ENCODE data around the gene HDAC11. TPM values are rescaled to one million over a fixed set of nuclear protein-coding genes. Genes with fewer than 3 reads are reported as not detected.

Gene HDAC11
- total and polyA plus RNA-seq, 4 donors = 2.5 to 9.0 (median 3.2) TPM

DNA sequence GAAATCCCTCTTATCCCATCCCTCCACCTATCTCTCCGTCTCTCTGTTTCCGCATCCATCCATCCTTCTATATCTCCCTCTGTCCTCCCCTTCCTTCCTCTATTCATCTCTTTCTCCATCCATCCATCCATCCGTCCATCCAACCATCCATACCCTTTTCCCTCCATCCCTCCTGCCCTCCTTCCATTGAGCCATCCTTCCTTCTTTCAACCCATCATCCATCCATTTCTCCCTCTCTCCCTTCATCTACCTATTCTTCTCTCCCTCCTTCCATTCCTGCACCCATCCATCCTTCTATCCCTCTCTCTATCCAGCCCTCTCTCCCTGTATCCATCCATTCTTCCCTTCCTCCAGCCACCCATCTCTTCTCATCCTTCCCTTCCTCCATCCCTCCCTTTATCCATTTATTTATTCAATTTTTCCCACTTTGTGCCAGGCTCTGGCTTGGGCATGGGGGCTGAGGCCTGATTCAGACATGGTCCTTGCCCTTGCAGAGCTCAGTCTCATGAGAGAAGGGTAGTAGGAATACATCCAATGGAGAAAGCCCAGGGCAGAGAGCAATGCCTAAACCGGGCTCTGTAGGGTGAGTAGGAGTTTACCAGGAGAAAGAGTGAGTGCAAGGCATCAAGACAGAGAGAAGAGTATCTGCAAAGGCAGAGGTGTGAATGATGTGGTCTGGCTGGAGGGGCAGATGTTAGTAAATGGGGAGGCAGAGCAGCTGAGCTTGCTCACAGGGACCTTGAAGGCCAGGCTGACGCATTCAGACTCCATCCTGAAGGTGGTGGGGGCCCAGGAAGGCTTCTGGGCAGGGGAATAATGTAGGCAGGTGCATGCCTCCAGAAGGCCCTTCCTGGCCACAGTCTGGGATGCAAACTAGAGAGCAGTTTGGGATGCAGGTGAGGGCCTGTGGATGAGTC is 49.3 kb downstream of the HDAC11 start:
- 76% methylated on average over 5 of the region's 5 CpGs for WGBS
- no peak for DNase-seq (ENCODE audit: low spot score)
- TF ChIP-seq RAD21 (IDR thresholded peaks at IDR 0.05) (no peak), EGR1 (IDR thresholded peaks at IDR 0.05; ENCODE audit: low read depth in 2 of 2) (no peak), ATF3 (IDR thresholded peaks at IDR 0.05) (no peak)
- TF ChIP-seq, protein P1, sequence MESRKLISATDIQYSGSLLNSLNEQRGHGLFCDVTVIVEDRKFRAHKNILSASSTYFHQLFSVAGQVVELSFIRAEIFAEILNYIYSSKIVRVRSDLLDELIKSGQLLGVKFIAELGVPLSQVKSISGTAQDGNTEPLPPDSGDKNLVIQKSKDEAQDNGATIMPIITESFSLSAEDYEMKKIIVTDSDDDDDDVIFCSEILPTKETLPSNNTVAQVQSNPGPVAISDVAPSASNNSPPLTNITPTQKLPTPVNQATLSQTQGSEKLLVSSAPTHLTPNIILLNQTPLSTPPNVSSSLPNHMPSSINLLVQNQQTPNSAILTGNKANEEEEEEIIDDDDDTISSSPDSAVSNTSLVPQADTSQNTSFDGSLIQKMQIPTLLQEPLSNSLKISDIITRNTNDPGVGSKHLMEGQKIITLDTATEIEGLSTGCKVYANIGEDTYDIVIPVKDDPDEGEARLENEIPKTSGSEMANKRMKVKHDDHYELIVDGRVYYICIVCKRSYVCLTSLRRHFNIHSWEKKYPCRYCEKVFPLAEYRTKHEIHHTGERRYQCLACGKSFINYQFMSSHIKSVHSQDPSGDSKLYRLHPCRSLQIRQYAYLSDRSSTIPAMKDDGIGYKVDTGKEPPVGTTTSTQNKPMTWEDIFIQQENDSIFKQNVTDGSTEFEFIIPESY (IDR thresholded peaks at IDR 0.05) = no peak
- H3K9ac ChIP-seq (ENCODE audit: low read depth in 1 of 2, low read length in 2 of 2) = no peak overlapping the region
- no peak overlapping the region for H3K27ac ChIP-seq (ENCODE audit: low read depth in 1 of 2, low read length in 2 of 2)
- peaks cover 3 to 22% (median 4%) of the 10 kb centered on the region in 4 donors for H3K27me3 ChIP-seq (ENCODE audit: control insufficient read depth in 4 of 4, insufficient read depth in 4 of 4, low read length in 3 of 4)
- H3K4me1 ChIP-seq (ENCODE audit: control insufficient read depth in 4 of 4, insufficient read depth in 4 of 4, low read length in 3 of 4) = peaks cover 0 to 4% (median 3%) of the 10 kb centered on the region in 4 donors
- H3K9me3 ChIP-seq (ENCODE audit: control insufficient read depth in 4 of 4, low read length in 3 of 4) = no peaks in the 10 kb centered on the region
- no peak overlapping the region for H3K4me3 ChIP-seq (ENCODE audit: low read depth in 1 of 3, low read length in 3 of 3)
- H3K36me3 ChIP-seq (ENCODE audit: control insufficient read depth in 4 of 4, insufficient read depth in 3 of 4, low read depth in 1 of 4, low read length in 3 of 4) = no peaks in the 10 kb centered on the region

DNA sequence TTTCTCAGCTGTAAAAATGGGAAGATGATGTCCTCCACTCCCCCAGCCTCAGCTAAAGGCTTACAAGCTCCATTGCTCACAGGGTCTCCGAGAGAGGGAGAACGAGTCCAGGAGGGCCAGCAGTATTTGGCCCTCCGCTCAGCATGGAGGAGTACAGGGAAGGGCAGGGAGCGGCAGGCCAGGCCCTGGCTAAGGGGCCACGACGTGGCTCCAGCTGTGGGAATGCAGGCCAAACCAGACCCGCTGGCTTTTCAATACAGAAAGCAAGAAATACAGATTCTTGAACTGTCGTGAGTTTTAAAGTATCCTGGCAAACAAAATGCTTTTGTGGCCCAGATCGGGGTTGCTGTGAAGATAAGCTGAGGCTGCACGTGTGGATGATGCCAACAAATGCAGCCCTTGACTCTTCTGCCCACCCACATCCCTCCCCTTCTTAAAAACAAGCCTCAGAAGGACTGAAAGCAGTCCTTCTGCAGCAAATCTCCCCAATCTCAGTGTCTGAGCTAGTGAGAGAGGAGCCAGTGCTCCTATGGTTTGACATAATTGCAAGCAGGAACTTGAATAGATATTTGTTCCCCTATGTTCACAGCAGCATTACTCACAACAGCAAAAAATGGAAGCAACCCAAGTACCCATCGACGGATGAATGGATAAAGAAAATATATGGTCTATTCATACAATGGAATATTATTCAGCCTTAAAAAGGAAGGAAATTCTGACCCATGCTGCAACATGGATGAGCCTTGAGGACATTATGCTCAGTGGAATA is 50.3 kb downstream of the HDAC11 start:
- WGBS = 79% methylated on average over 12 of the region's 12 CpGs
- Histone ChIP-seq H3K4me1 (ENCODE audit: control insufficient read depth in 4 of 4, insufficient read depth in 4 of 4, low read length in 3 of 4) (no peaks in the 10 kb centered on the region), H3K9ac (ENCODE audit: low read depth in 1 of 2, low read length in 2 of 2) (no peak overlapping the region), H3K4me3 (ENCODE audit: low read depth in 1 of 3, low read length in 3 of 3) (no peak overlapping the region), H3K27me3 (ENCODE audit: control insufficient read depth in 4 of 4, insufficient read depth in 4 of 4, low read length in 3 of 4) (peaks cover 3 to 22% (median 4%) of the 10 kb centered on the region in 4 donors), H3K9me3 (ENCODE audit: control insufficient read depth in 4 of 4, low read length in 3 of 4) (no peaks in the 10 kb centered on the region), H3K27ac (ENCODE audit: low read depth in 1 of 2, low read length in 2 of 2) (no peak overlapping the region), H3K36me3 (ENCODE audit: control insufficient read depth in 4 of 4, insufficient read depth in 3 of 4, low read depth in 1 of 4, low read length in 3 of 4) (no peaks in the 10 kb centered on the region)
- no peak for TF ChIP-seq HNF4G (IDR thresholded peaks at IDR 0.05)
- TF ChIP-seq NR2F2 (IDR thresholded peaks at IDR 0.05) = no peak
- no peak for DNase-seq (ENCODE audit: low spot score)

GRCh38 chr3:13532085-13532484 is 52.0 kb downstream of the HDAC11 start:
- no peak overlapping the region for H3K9ac ChIP-seq (ENCODE audit: low read depth in 1 of 2, low read length in 2 of 2)
- no peak for TF ChIP-seq FOXA2 (IDR thresholded peaks at IDR 0.05)
- no peak for TF ChIP-seq EGR1 (IDR thresholded peaks at IDR 0.05; ENCODE audit: low read depth in 2 of 2)
- TF ChIP-seq CTCF (IDR thresholded peaks at IDR 0.05; ENCODE audit: low read depth, low read length, missing input control) = no peak
- no peak for TF ChIP-seq RAD21 (IDR thresholded peaks at IDR 0.05)
- no peak for TF ChIP-seq HNF4A (conservative IDR thresholded peaks at IDR 0.05)
- TF ChIP-seq, protein P2, sequence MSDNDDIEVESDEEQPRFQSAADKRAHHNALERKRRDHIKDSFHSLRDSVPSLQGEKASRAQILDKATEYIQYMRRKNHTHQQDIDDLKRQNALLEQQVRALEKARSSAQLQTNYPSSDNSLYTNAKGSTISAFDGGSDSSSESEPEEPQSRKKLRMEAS (IDR thresholded peaks at IDR 0.05) = no peak
- TF ChIP-seq NR2F2 (IDR thresholded peaks at IDR 0.05) = no peak
- no peak for TF ChIP-seq RXRA (IDR thresholded peaks at IDR 0.05)
- TF ChIP-seq FOXA1 (IDR thresholded peaks at IDR 0.05) = no peak
- TF ChIP-seq HNF4G (IDR thresholded peaks at IDR 0.05) = no peak
- no peak for TF ChIP-seq ATF3 (IDR thresholded peaks at IDR 0.05)
- TF ChIP-seq TAF1 (conservative IDR thresholded peaks at IDR 0.05) = no peak
- TF ChIP-seq REST (IDR thresholded peaks at IDR 0.05) = no peak
- DNase-seq (ENCODE audit: low spot score) = no peak
- no peaks in the 10 kb centered on the region for H3K9me3 ChIP-seq (ENCODE audit: control insufficient read depth in 4 of 4, low read length in 3 of 4)
- H3K27me3 ChIP-seq (ENCODE audit: control insufficient read depth in 4 of 4, insufficient read depth in 4 of 4, low read length in 3 of 4) = peaks cover 0 to 18% (median 4%) of the 10 kb centered on the region in 4 donors
- no peak overlapping the region for H3K4me3 ChIP-seq (ENCODE audit: low read depth in 1 of 3, low read length in 3 of 3)
- H3K4me1 ChIP-seq (ENCODE audit: control insufficient read depth in 4 of 4, insufficient read depth in 4 of 4, low read length in 3 of 4) = no peaks in the 10 kb centered on the region
- H3K27ac ChIP-seq (ENCODE audit: low read depth in 1 of 2, low read length in 2 of 2) = no peak overlapping the region
- H3K36me3 ChIP-seq (ENCODE audit: control insufficient read depth in 4 of 4, insufficient read depth in 3 of 4, low read depth in 1 of 4, low read length in 3 of 4) = no peaks in the 10 kb centered on the region
- WGBS = 71% methylated on average over 9 of the region's 9 CpGs
